BE2C (cell line): ENCODE measurements around the gene AP1G2.

Source experiments
- DNase-seq: peaks from one replicate; pipeline ENCODE4 v3.0.0-alpha.2; 2020
- H3K27me3 ChIP-seq: fragments of 250-450 bp; sonication (Bioruptor Pico); 2 replicates; pipeline ENCODE4 v1.5.1; 2020; ENCODE audit warnings: mild to moderate bottlenecking
- H3K36me3 ChIP-seq: fragments of 250-450 bp; sonication (Bioruptor Pico); 2 replicates; pipeline ENCODE4 v1.5.1; 2020; ENCODE audit warnings: mild to moderate bottlenecking
- H3K4me1 ChIP-seq: fragments of 250-450 bp; sonication (Bioruptor Pico); 2 replicates; pipeline ENCODE4 v1.5.1; 2020
- H3K4me3 ChIP-seq: 2 replicates; pipeline ENCODE4 v1.5.1; 2011; ENCODE audit warnings: low read depth, low read length
- H3K9me3 ChIP-seq: fragments of 250-450 bp; sonication (Bioruptor Pico); 2 replicates; pipeline ENCODE4 v1.5.1; 2020
- CTCF ChIP-seq: IDR thresholded peaks from 2 replicates; pipeline ENCODE4 v1.5.1; 2012; ENCODE audit warnings: mild to moderate bottlenecking, low read depth, low read length

Gene AP1G2

GRCh38 chr14:23559010-23559925 lies 8.3 kb downstream of the AP1G2 start:
- peak; percentile 76 for DNase-seq
- H3K9me3 ChIP-seq, result no peaks in the 10 kb centered on the region
- H3K27me3 ChIP-seq, result no peaks in the 10 kb centered on the region
- no peak overlapping the region for H3K4me3 ChIP-seq
- H3K36me3 ChIP-seq, result peaks cover 12% of the 10 kb centered on the region
- no peaks in the 10 kb centered on the region; the same call in 1 of the 2 replicates for H3K4me1 ChIP-seq
- peak; percentile 99 for TF ChIP-seq CTCF

DNA sequence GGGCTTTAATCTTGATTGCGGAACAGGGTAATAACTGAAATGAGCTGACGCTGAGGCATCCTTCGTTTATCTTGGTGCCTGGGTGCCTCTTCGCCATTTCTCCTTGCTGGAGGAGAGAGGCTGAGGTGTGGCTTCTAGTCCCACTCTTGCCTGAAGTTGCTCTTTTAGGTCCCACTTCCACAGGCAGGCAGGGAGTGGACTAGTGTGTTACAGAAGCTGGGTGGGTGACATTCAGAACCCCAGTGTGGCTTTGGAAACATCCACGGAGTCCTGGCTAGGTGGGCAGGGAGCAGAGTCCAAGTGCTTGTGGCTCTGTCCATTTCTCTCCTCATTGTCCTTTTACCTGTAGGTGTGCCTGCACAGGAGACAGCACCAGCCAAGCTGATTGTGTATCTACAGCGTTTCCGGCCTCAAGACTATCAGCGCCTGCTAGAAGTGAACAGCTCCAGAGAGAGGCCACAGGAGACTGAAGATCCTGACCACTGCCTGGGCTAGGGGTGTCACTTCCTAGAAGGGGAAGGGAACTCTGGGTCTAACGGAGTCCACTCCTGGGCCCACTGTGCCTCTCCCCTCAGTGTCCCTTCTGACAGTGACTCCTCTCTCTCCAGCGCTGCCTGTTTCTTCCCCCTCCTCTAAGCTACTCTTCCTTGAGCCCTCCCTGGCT lies 9.1 kb downstream of the AP1G2 start:
- H3K27me3 ChIP-seq, result no peaks in the 10 kb centered on the region
- H3K9me3 ChIP-seq, result no peaks in the 10 kb centered on the region
- no peaks in the 10 kb centered on the region; the same call in 1 of the 2 replicates for H3K4me1 ChIP-seq
- no peak overlapping the region for H3K4me3 ChIP-seq
- TF ChIP-seq CTCF, result no peak
- peaks cover 12% of the 10 kb centered on the region for H3K36me3 ChIP-seq
- no peak for DNase-seq

GRCh38 chr14:23557946-23558345 lies 9.6 kb downstream of the AP1G2 start:
- DNase-seq, result no peak
- Histone ChIP-seq H3K27me3 (no peaks in the 10 kb centered on the region), H3K36me3 (peaks cover 12% of the 10 kb centered on the region), H3K4me3 (no peak overlapping the region), H3K9me3 (no peaks in the 10 kb centered on the region), H3K4me1 (no peaks in the 10 kb centered on the region; the same call in 1 of the 2 replicates)
- TF ChIP-seq CTCF, result no peak

DNA sequence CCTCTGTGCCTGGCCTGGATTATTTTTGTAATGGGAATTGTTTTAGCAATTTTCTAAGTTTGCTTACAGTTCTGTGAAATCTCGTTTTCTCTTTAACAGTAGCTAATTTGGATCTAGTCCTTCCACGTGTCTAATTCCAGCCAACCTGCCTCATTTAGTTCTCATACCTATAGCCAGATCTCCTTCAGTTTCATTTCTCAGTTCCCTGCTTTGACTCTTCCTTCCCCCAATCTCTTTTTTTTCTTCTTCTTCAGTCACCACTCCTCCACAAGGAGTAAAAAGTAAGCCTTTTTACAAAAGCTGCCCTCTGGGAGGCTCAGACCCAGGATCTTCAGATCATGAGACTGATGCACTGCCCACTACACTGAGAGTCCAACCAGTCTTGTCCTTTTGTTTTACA lies 10.1 kb downstream of the AP1G2 start:
- Histone ChIP-seq H3K36me3 (peaks cover 12% of the 10 kb centered on the region), H3K27me3 (no peaks in the 10 kb centered on the region), H3K4me3 (no peak overlapping the region), H3K4me1 (no peaks in the 10 kb centered on the region; the same call in 1 of the 2 replicates), H3K9me3 (no peaks in the 10 kb centered on the region)
- DNase-seq, result no peak
- no peak for TF ChIP-seq CTCF

GRCh38 chr14:23556700-23557440 lies 10.7 kb downstream of the AP1G2 start:
- Histone ChIP-seq H3K36me3 (peaks cover 12% of the 10 kb centered on the region), H3K27me3 (no peaks in the 10 kb centered on the region), H3K4me1 (no peaks in the 10 kb centered on the region; the same call in 1 of the 2 replicates), H3K4me3 (peak overlapping the region; percentile 73), H3K9me3 (no peaks in the 10 kb centered on the region)
- no peak for TF ChIP-seq CTCF
- DNase-seq, result no peak
